IMR-90 (cell line): ENCODE data around the gene MICOS13. TPM values are rescaled to one million over a fixed set of nuclear protein-coding genes. Genes with fewer than 3 reads are reported as not detected.

Experiments used
- ATAC-seq: fragments of 200-7000 bp; cut with Tn5 transposase; 2 replicates; pipeline ENCODE4 v1.9.1; 2020; ENCODE audit warnings: low read depth, mild to moderate bottlenecking, moderate library complexity
- BruUV-seq: library from RNA; stranded (reverse); fragments of 400-500 nt; replicated peaks from 2 replicates; lab custom pipeline; 2021; lab: Mats Ljungman, UMichigan
- CTCF ChIA-PET: fragments of 300-600 bp; formaldehyde crosslinking; extraction: SDS; loops from one replicate; lab custom pipeline; 2021; ENCODE audit warnings: antibody characterized with exemption; lab: Yijun Ruan, JAX
- POLR2A ChIA-PET: fragments of 300-600 bp; sonication (Branson Sonifier 250); formaldehyde crosslinking; loops from one replicate; lab custom pipeline; 2022; ENCODE audit warnings: antibody characterized with exemption; ENCODE audit not compliant: unreplicated experiment; lab: Charles Lee
- DNase-seq: peaks from one replicate; pipeline ENCODE4 v3.0.0; 2013
- H2AFZ ChIP-seq: replicated peaks from 2 replicates; pipeline ENCODE3; 2013; ENCODE audit warnings: low read length, mild to moderate bottlenecking; ENCODE audit not compliant: poor library complexity
- H2AK5ac ChIP-seq: 2 replicates; pipeline ENCODE4 v1.6.1; 2013; ENCODE audit warnings: low read depth, low read length, inconsistent platforms
- H2AK9ac ChIP-seq: replicated peaks from 2 replicates; pipeline ENCODE3; 2013; ENCODE audit warnings: mild to moderate bottlenecking, low read depth, low read length, moderate library complexity; ENCODE audit not compliant: poor library complexity
- H2BK120ac ChIP-seq: 2 replicates; pipeline ENCODE4 v1.6.1; 2013; ENCODE audit warnings: low read depth, low read length, inconsistent platforms
- H2BK15ac ChIP-seq: 3 replicates; pipeline ENCODE4 v1.6.1; 2013; ENCODE audit warnings: low read depth, low read length, inconsistent platforms
- H2BK20ac ChIP-seq: 2 replicates; pipeline ENCODE4 v1.6.1; 2013; ENCODE audit warnings: low read depth, mild to moderate bottlenecking, inconsistent platforms, low read length, moderate library complexity
- H2BK5ac ChIP-seq: 2 replicates; pipeline ENCODE4 v1.6.1; 2013; ENCODE audit warnings: mild to moderate bottlenecking, low read depth, low read length, inconsistent platforms; ENCODE audit not compliant: poor library complexity, severe bottlenecking
- H3K14ac ChIP-seq: replicated peaks from 2 replicates; pipeline ENCODE4 v1.6.1; 2013; ENCODE audit warnings: low read depth, low read length, inconsistent platforms
- H3K18ac ChIP-seq: 2 replicates; pipeline ENCODE4 v1.6.1; 2013; ENCODE audit warnings: low read depth, low read length, control low read depth
- H3K23ac ChIP-seq: 2 replicates; pipeline ENCODE4 v1.6.1; 2013; ENCODE audit warnings: low read depth, low read length, inconsistent platforms
- H3K27ac ChIP-seq: 2 replicates; pipeline ENCODE4 v1.5.1; 2013; ENCODE audit warnings: mild to moderate bottlenecking, control low read depth, low read length; ENCODE audit not compliant: insufficient read depth
- H3K27me3 ChIP-seq: 2 replicates; pipeline ENCODE4 v1.6.1; 2013; ENCODE audit warnings: low read length; ENCODE audit not compliant: control insufficient read depth, insufficient read depth
- H3K36me3 ChIP-seq: 2 replicates; pipeline ENCODE4 v1.6.1; 2013; ENCODE audit warnings: low read length, mixed read lengths; ENCODE audit not compliant: control insufficient read depth, insufficient read depth
- H3K4ac ChIP-seq: 2 replicates; pipeline ENCODE4 v1.6.1; 2013; ENCODE audit warnings: low read depth, low read length, inconsistent platforms
- H3K4me1 ChIP-seq: 2 replicates; pipeline ENCODE4 v1.6.1; 2013; ENCODE audit warnings: low read length, mixed read lengths; ENCODE audit not compliant: control insufficient read depth, insufficient read depth
- H3K4me2 ChIP-seq: 2 replicates; pipeline ENCODE4 v1.6.1; 2013; ENCODE audit warnings: low read depth, mild to moderate bottlenecking, control low read depth, low read length, moderate library complexity
- H3K4me3 ChIP-seq: 2 replicates; pipeline ENCODE4 v1.5.1; 2013; ENCODE audit warnings: low read depth, mild to moderate bottlenecking, control low read depth, low read length, moderate library complexity; ENCODE audit not compliant: insufficient read depth
- H3K56ac ChIP-seq: 2 replicates; pipeline ENCODE4 v1.6.1; 2013; ENCODE audit warnings: low read length, inconsistent platforms; ENCODE audit not compliant: insufficient read depth; ENCODE audit errors: extremely low read depth
- H3K79me1 ChIP-seq, 2 experiments: 2 replicates each; pipeline ENCODE4 v1.6.1; 2013; ENCODE audit warnings: low read length in 2 of 2, inconsistent platforms in 1 of 2, low read depth in 1 of 2
- H3K9ac ChIP-seq: 2 replicates; pipeline ENCODE4 v1.6.1; 2013; ENCODE audit warnings: low read depth, low read length, control low read depth
- H3K9me1 ChIP-seq: 2 replicates; pipeline ENCODE4 v1.6.1; 2013; ENCODE audit warnings: low read length, inconsistent platforms; ENCODE audit not compliant: insufficient read depth
- H3K9me3 ChIP-seq: 2 replicates; pipeline ENCODE4 v1.6.1; 2013; ENCODE audit warnings: low read length; ENCODE audit not compliant: control insufficient read depth, insufficient read depth
- H4K20me1 ChIP-seq: 2 replicates; pipeline ENCODE4 v1.6.1; 2013; ENCODE audit warnings: low read length, inconsistent platforms; ENCODE audit not compliant: insufficient read depth
- H4K5ac ChIP-seq: 2 replicates; pipeline ENCODE4 v1.6.1; 2013; ENCODE audit warnings: mild to moderate bottlenecking, low read depth, low read length, control low read depth
- H4K8ac ChIP-seq, 2 experiments: 2 replicates each; pipeline ENCODE4 v1.6.1; 2013; ENCODE audit warnings: low read depth in 2 of 2, low read length in 2 of 2, control low read depth in 1 of 2, inconsistent platforms in 1 of 2
- H4K91ac ChIP-seq: 2 replicates; pipeline ENCODE4 v1.6.1; 2013; ENCODE audit warnings: low read depth, low read length, inconsistent platforms; ENCODE audit not compliant: insufficient read depth
- CEBPB ChIP-seq: IDR thresholded peaks from 2 replicates; pipeline ENCODE4 v1.6.1; 2012; ENCODE audit warnings: low read depth, low read length, improper control_type of control experiment
- ELK1 ChIP-seq: fragments of 150-350 bp; IDR thresholded peaks from 2 replicates; pipeline ENCODE4 v1.6.1; 2016; ENCODE audit warnings: low read depth, mild to moderate bottlenecking, low read length, moderate library complexity, borderline replicate concordance
- MXI1 ChIP-seq: IDR thresholded peaks from 2 replicates; pipeline ENCODE4 v1.6.1; 2012; ENCODE audit warnings: low read depth, mild to moderate bottlenecking, low read length, moderate library complexity, borderline replicate concordance
- NFE2L2 ChIP-seq: fragments of 150-350 bp; IDR thresholded peaks from 2 replicates; pipeline ENCODE4 v1.6.1; 2016; ENCODE audit warnings: low read depth, mild to moderate bottlenecking, low read length
- RCOR1 ChIP-seq: IDR thresholded peaks from 2 replicates; pipeline ENCODE4 v1.6.1; 2012; ENCODE audit warnings: mild to moderate bottlenecking, low read length, improper control_type of control experiment; ENCODE audit not compliant: insufficient replicate concordance
- RFX5 ChIP-seq: IDR thresholded peaks from 2 replicates; pipeline ENCODE4 v1.8.0; 2012; ENCODE audit warnings: low read depth, mild to moderate bottlenecking, low read length, moderate library complexity
- WGBS, 2 experiments: methylation state at CpG; one replicate each; pipeline versions ENCODE4 v1.1.5 to v1.1.7; 2013; ENCODE audit warnings: missing lambda C conversion rate in 2 of 2; ENCODE audit not compliant: insufficient read length in 1 of 2; ENCODE audit errors: extremely low coverage in 2 of 2; 5-methylcytosine and 5-hydroxymethylcytosine counted together
- dilution Hi-C: fragments of 300-500 bp; cut with HindIII; formaldehyde crosslinking; loops from one replicate; pipeline ENCODE4 v1.14.3; 2018; ENCODE audit warnings: low sequenced_read_pairs; ENCODE audit not compliant: unreplicated experiment
- in situ Hi-C: fragments of 300-500 bp; cut with MboI; formaldehyde crosslinking; loops from 3 replicates; pipeline ENCODE4 v1.14.3; 2019; ENCODE audit warnings: low sequenced_read_pairs, inconsistent platforms, mixed read lengths
- intact Hi-C: fragments of 100-400 bp; cut with micrococcal nuclease; formaldehyde crosslinking; loops from 2 replicates; pipeline ENCODE4 v1.10.0; 2022
- polyA plus RNA-seq, 3 experiments: library from polyadenylated mRNA; depleted of rRNA; stranded (reverse); fragments of >200 nt; gene quantifications; 2 replicates each; pipeline ENCODE4 v1.2.3, GENCODE V29; 2012; ENCODE audit warnings: low replicate concordance in 1 of 3
- total RNA-seq: library from RNA; depleted of rRNA; stranded (reverse); fragments of >200 nt; gene quantifications from 2 replicates; pipeline ENCODE4 v1.2.3, GENCODE V29; 2012

MICOS13 gene
- total and polyA plus RNA-seq, 2 of the 4 experiments (the other 2 are of a cell fraction) = 14.5 to 48.9 TPM

- Histone ChIP-seq H3K4me2 (no peak overlapping the region), H2BK20ac (no peak overlapping the region), H4K8ac (no peak overlapping the region), H3K14ac (no peak overlapping the region), H3K9ac (no peak overlapping the region), H2BK15ac (no peak overlapping the region), H3K23ac (no peak overlapping the region), H3K9me1 (peaks cover 6% of the 10 kb centered on the region; the same call in 1 of the 2 replicates), H3K9me3 (no peaks in the 10 kb centered on the region), H2BK120ac (no peak overlapping the region), H4K5ac (no peak overlapping the region), H2AFZ (no peak overlapping the region), H3K27me3 (no peaks in the 10 kb centered on the region), H3K36me3 (peaks cover 66% of the 10 kb centered on the region), H2AK5ac (no peak overlapping the region), H2BK5ac (no peak overlapping the region), H2AK9ac (no peak overlapping the region), H3K18ac (no peak overlapping the region), H3K27ac (no peak overlapping the region), H3K4me3 (no peak overlapping the region), H3K79me1 (peaks cover 3 to 55% of the 10 kb centered on the region in 2 experiments; a peak in 2 of 4 replicates), H4K91ac (no peak overlapping the region), H3K4ac (no peak overlapping the region), H4K20me1 (peaks cover 35% of the 10 kb centered on the region), H3K56ac (no peak overlapping the region), H3K4me1 (no peaks in the 10 kb centered on the region)
- TF ChIP-seq NFE2L2 (no peak), RCOR1 (no peak), MXI1 (no peak), RFX5 (no peak), ELK1 (no peak), CEBPB (no peak)
- intact Hi-C loops (loop anchor here (5.0 kb wide), 1 partner anchor 46 kb away; the partner anchor contains the start of genes SAFB and SAFB2), dilution Hi-C loops (no loop called here), in situ Hi-C loops (no loop called here)
- CTCF ChIA-PET = no interaction called here
- no peak for ATAC-seq
- 91% methylated on average over 10 of the region's 22 CpGs; no CpG with 5 or more reads in 1 of the 2 experiments for whole genome bisulfite sequencing, 2 experiments
- no TSS peak for BruUV-seq
- POLR2A ChIA-PET = no interaction called here
- DNase-seq = no peak
These were observed 12.5 kb downstream of the MICOS13 start for GRCh38 chr19:5667751-5668271.
